ENCODE results near the gene PRCC.

The PRCC gene

GRCh38 chr1:156765666-156766065 lies 1.7 kb upstream of the PRCC start:
- TF ChIP-seq CTCF (IDR thresholded peaks at IDR 0.05; ENCODE audit: insufficient read depth, low read length, poor library complexity, severe bottlenecking) = no peak
- DNase-seq (ENCODE audit: extremely low read depth, insufficient read length) = no peak
- H3K4me3 ChIP-seq (replicated peaks; ENCODE audit: low read depth, low read length) = peak overlapping the region; percentile 82; the same call in 1 of the 2 replicates
- H3K27me3 ChIP-seq (replicated peaks; ENCODE audit: control insufficient read depth, insufficient read depth, low read length) = no peaks in the 10 kb centered on the region
- no peaks in the 10 kb centered on the region for H3K36me3 ChIP-seq (ENCODE audit: control insufficient read depth, insufficient read depth, low read length)

GRCh38 chr1:156766298-156767100 lies 836 bp upstream of the PRCC start:
- no peak for DNase-seq (ENCODE audit: extremely low read depth, insufficient read length)
- Histone ChIP-seq H3K36me3 (ENCODE audit: control insufficient read depth, insufficient read depth, low read length) (peaks cover 3% of the 10 kb centered on the region), H3K4me3 (replicated peaks; ENCODE audit: low read depth, low read length) (peak overlapping the region; percentile 82), H3K27me3 (replicated peaks; ENCODE audit: control insufficient read depth, insufficient read depth, low read length) (no peaks in the 10 kb centered on the region)
- no peak for TF ChIP-seq CTCF (IDR thresholded peaks at IDR 0.05; ENCODE audit: insufficient read depth, low read length, poor library complexity, severe bottlenecking)

- no peak for TF ChIP-seq CTCF (IDR thresholded peaks at IDR 0.05; ENCODE audit: insufficient read depth, low read length, poor library complexity, severe bottlenecking)
- DNase-seq (ENCODE audit: extremely low read depth, insufficient read length) = peak; percentile 52
Observed at GRCh38 chr1:156767879-156768604, 707 bp downstream of the PRCC start.

GRCh38 chr1:156768610-156769295 lies 1.4 kb downstream of the PRCC start:
- Histone ChIP-seq H3K4me3 (replicated peaks; ENCODE audit: low read depth, low read length) (peak overlapping the region; percentile 91), H3K27me3 (replicated peaks; ENCODE audit: control insufficient read depth, insufficient read depth, low read length) (no peaks in the 10 kb centered on the region), H3K36me3 (ENCODE audit: control insufficient read depth, insufficient read depth, low read length) (peaks cover 3% of the 10 kb centered on the region)
- no peak for TF ChIP-seq CTCF (IDR thresholded peaks at IDR 0.05; ENCODE audit: insufficient read depth, low read length, poor library complexity, severe bottlenecking)
- no peak for DNase-seq (ENCODE audit: extremely low read depth, insufficient read length)

More at GRCh38 chr1:156767879-156768604, 707 bp downstream of the PRCC start:
- peak overlapping the region; percentile 91 for H3K4me3 ChIP-seq (replicated peaks; ENCODE audit: low read depth, low read length)
- H3K36me3 ChIP-seq (ENCODE audit: control insufficient read depth, insufficient read depth, low read length) = peaks cover 3% of the 10 kb centered on the region
- H3K27me3 ChIP-seq (replicated peaks; ENCODE audit: control insufficient read depth, insufficient read depth, low read length) = no peaks in the 10 kb centered on the region

GRCh38 chr1:156772222-156772621 lies 4.9 kb downstream of the PRCC start:
- peaks cover 3% of the 10 kb centered on the region for H3K36me3 ChIP-seq (ENCODE audit: control insufficient read depth, insufficient read depth, low read length)
- H3K4me3 ChIP-seq (replicated peaks; ENCODE audit: low read depth, low read length) = no peak overlapping the region
- no peaks in the 10 kb centered on the region for H3K27me3 ChIP-seq (replicated peaks; ENCODE audit: control insufficient read depth, insufficient read depth, low read length)
- DNase-seq (ENCODE audit: extremely low read depth, insufficient read length) = no peak
- TF ChIP-seq CTCF (IDR thresholded peaks at IDR 0.05; ENCODE audit: insufficient read depth, low read length, poor library complexity, severe bottlenecking) = no peak
